NOMO-1 treated with DMSO at 0.1 percent for 48 hours (cell line): Measurements from ENCODE around the gene SELENOS.
"Not testable (repeated sequence)": the region's sequence is repeated elsewhere in the genome, so short reads cannot be mapped to it uniquely, and the experiment has no call there.

ENCODE experiments used
- DNase-seq: peaks from one replicate; lab custom pipeline; 2025; ENCODE audit not compliant: unreplicated experiment; lab: John Stamatoyannopoulos, UW

Gene SELENOS

DNA sequence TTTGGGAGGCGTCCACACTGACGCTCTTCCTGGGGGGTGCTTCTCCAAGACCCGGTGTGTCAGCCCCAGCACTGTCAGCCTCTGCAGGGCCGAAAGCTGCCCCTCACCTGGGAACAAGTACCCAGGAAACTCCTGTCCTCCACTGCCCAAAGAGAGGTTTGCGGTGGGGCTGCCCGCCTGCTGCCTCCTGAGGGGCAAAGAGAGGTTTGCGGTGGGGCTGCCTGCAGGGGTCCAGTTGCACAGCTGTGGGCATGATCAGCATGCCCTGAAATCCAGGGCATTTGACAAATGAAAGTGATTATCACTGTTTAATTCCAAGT is 32.8 kb upstream of the SELENOS start:
- DNase-seq: no peak

DNA sequence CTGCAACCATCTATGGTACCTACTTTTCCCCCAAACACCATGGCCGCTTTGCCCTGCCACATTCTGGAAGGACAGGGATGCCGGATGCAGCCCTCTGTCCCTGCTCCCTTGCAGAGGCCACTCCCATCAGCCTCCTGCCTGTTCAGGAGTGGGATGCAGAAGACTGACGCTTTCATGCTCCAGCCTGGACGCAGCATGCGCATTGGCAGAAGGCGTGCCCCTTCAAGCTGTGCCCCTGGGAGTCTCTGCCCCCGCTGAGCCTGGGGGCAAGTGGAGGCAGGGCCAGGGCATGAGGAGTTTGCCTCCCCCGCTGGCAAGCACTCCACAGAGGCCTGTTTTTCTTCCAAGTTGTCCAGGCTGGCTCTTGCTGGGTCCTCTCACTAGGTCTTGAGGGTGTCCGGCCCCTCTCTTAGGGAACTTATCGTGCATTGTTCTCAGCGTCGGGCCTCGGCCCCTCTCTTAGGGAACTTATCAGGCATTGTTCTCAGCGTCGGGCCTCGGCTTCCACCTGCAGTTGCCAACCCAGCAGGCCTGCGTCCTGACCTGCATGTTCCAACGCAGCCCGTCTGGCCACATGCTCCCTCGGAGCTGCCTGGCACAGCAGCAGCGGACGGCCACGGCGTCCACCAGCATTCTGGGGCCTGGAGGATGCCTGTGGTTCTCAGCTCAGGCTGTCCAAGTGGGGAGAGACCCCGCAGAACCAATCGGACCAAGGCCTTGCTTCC is 32.3 kb upstream of the SELENOS start:
- DNase-seq: no peak

DNA sequence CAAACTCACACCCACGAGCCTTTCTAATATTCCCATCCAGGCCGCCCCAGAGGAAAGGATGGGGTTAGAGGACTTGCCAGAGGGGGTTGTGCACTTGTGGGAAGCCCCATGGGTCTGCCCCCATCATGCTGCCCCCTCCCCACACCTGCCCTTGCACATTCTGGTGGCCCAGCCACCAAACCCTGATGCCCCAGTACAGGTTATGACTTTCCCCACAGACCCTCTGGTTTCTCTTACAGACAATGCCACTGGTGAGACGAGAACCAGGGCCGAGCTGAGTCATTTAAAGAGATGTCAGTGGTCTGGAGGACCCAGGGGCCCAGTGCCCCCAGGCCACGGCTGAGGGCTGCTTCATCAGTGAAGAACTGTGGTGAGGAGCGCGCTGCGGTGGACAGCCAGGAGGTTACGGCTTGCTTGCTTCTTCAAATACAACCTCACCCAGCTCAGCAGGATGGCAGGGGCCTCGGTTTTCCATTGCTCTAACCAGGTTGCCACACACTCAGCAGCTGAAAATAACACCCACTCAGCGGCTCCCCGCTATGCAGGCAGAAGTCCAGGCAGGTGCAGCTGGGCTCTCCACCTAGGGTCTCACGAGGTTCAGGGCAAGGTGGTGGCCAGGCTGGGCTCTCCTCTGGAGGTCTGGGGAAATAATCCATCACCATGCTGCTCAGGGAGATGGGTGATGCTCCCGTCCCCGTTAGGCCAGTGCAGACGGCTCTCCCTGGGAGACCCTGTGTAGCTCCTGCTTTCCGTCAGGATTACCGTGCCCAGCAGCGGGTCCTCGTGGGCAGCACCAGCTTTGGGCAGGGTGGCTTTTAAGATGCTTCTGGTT is 31.5 kb upstream of the SELENOS start:
- DNase-seq: no peak

DNA sequence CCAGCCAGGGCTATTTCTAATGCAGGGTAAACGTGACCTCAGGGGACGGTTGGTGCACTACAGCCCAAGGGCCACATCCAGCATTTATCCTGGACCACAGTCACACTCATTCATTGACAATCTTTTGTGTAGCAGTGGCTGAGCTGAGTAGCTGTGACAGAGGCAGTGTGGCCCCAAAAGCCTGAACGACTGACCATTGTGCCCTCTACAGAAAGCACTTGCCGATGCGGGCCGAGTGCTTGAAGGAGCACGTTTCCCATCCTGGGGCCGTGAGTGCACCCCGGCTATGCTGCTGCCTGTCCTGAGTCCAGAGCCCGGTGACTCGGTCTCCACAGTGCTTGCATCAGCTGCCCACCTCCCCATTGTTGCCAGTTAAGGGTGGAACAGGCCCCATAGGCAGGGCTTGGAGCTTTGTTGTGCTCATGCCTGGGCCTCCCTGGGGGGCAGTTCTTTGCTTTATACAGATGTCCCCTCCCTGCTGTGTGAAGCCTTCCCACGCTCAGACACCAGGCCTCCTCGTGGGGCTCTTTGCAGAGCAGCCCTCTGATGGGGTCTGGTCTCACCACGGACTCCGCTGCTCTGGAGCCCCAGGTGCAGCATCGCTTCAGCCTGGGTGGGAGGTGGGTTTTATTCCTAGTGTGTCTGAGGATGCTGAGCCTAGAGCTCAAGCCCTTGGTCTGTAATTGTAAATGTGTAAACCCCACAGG is 30.8 kb upstream of the SELENOS start:
- no peak for DNase-seq

DNA sequence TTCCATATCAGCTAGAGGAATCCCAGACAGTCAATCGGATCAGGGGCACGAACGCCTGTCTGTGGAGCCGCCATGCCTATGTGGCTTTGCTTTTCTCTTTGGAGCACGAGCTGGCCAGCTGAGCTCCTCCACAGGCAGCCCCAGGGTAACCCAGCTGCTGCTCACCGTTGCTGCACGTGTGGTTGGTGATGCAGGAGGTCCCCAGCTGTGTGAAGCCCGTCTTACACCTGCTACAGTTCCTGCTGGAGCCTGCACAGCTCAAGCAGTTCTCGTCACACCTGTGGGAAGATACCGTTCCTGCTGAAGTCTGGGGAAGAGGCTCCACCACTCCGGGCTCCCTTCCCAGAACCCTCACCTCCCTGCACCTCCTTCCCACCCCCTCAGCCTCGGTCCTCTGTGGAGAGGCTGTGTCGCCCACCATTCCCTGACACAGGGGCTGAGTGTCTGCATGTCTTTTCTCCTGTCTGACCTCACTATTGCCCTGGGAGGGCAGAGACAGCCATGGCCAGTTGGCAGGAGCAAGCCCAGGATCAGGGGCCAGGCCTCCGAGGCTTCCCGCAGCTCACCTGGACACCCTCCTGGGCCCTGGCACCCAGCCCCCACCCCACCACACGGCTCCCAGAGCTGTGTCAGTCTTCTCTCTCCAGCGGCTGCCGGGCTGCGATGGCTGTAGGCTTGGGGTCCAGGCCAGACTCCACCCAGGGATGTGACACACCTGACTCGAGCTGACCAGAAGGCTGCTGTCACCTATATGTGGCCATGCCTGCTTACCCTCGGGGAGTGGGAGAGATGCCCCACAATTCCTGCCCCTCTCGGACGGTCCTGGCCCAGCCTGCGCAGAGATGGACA is 30.0 kb upstream of the SELENOS start:
- no peak for DNase-seq

DNA sequence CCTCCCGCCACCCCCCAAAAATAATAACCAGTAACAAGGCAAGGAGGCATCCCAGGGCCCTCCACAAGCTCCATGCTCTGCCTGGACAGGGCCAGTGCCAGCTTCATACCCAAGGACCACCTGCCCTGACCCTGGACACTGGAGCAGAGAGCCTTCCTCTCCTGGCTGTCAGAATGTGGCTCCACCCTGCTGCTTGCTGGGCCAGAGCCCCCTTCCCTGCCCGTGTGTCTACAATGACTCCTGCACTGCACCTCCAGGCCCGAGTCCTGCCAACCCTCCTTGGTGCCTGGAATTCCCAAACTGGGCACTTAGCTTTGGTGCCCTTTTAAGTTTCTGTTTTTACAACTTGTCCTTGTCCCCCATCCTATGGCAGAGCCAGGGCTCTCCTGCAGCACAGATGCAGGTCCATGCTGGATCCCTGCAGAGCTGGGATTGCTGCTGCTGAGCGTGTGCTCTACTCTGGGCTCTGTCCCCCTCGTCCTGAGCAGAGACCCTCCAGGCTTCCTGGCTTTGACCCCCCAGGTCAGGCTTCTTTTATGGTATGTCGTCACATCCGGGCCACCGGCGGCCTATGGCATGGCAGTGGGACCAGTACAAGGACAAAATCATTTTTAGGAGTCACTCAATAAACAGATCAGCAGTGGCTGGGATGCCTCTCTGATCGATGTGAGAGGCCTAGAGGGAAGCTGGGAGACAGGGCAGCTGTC is 29.2 kb upstream of the SELENOS start:
- DNase-seq: no peak

DNA sequence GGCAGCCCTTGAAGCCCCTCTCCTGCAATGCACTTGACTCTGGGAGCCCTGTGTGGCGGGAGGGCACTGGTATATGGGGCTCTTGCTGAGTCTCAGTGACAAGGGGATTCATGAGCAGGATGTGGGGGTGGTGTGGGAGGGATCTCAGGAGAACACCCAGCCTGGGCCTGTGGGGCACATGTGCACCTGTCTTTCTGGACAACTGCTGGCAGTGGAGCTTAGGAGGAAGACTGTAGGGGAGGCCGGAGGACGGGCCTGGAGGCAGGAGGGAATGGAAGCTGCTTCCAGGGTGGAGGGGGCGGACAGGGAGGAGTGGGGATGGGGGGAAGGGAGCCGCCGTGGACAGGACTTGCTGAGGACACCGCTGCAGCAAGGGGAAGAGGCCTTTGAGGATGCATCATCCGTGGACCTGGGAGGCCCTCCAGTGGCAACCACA is 28.6 kb upstream of the SELENOS start:
- DNase-seq: no peak

DNA sequence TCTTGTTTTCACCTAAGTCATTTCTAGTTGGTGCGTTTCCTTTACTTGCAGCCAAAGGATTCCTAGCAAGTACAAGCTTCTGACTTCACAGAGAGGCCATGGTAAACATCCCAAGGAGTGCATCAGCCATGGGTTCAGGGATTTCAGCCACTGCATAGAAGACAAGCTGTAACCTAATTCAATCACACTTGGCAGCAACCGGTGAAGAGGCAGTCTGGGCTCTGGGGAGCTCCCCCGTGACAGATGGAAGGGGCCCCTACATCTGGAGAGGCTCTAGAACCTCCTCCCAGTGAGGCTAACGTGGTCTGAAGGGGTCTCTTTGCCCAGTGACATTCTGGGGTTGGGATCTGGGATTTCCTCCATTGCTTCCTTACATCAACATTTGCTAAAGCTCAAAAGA is 26.1 kb upstream of the SELENOS start:
- no peak for DNase-seq

DNA sequence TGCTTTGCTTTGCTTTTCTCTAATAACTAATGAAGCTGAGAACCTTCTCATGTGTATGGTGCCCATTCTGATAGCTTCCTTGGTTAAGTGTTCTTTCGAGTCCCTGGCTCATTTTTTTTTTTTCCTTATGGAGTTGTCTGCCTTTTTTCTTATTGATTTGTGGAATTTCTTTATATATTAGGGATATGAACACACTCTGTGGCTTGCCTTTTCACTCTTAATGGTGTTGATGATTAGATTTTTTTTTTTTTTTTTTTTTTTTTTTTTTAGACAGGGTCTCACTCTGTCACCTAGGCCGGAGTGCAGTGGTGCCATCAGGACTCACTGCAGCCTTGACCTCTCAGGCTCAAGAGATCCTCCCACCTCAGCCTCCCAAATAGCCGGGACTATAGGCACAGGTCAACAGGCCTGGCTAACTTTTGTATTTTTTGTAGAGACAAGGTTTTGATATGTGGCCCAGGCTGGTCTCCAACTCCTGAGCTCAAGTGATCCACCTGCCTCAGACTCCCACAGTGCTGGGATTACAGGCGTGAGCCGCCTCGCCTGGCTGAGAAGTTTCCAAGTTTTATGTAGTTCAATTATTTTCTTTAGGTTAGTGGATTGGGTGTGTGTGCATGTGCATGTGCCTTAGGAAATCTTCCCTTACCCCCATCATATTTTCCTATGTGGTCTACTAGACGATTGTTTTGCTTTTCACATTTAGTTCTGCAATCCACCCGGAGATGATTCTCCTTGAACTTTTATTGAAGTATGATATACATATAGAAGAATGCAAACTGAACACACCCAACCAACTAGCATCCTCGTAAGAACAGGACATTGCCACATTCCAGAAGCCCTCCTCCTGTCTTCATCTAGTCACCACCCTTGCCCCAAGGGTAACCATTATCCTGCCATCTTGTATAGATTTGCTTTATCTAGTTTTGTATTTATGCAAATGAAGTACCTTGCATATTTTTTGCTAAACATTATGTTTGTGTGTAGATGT is 19.4 kb upstream of the SELENOS start:
- DNase-seq: no peak

DNA sequence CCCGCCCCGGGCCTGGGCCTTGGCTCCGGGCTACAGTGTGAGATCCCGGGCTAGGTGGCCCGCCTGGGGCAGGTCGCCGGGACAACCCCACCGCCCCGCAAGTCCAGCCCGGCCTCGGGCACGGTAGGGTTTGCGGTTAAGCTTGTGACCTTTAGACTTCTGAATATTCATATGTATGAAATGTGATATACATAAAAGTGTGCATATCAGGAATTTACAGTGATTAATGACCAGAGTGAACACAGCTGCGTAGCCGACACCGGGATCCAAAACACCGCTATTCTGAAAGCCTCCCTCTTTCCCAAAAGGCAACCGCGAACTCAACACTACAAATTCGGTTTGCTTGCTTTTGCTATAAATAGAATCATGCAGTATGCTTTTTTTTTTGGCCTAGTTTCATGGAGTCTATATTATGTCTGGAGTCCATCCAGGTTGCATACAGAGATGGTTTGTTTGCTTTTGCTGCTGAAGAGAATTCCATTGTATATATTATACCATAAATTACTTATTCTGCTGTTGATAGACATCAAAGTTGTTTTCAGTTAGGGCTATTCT is 18.4 kb upstream of the SELENOS start:
- no peak for DNase-seq

DNA sequence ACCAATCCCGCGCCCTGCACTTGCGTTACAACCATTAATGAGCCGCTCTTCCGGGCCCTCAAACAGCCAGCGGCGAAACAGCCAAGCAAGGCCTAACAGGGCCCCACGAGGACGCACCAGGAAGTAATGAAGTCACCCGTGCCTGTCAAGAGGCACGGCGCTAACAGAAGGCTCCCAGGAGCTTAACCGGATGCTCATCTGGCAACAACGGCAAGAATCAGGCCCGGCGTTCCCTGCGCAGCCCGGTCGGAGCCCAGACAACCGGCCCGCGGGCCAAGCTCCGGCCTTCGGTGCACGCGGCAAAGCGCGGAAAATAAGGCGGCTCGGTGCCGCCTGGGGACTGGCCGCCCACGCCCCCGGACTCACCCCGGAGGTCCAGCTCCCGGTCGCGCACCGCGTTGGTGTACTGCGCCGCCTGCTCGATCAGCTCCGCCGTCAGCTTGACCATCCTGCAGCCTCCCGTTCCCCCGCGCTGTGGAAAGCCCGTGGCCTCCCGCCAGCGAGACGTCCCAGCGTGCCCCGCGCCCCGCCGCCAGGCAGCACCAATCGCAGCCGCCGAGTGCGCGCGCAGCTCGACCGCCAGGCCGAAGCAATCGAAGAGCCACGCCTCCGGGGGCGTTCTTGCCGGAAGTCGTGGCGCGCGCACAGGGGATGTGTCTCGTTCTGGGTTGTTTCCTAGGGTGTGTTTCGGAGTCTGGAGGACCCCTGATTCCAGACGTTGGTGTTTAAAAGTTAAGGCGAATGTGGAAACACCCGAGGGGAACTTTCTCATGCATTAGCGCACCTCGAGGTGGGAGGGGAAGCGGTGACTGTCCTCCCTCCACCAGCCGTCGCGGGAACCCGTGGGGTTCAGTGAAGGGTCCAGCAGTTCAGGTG is 17.7 kb upstream of the SELENOS start, which contains the start of gene SNRPA1:
SNRPA1 (minus strand) TSS at position 518 of the 876 bp plus-strand sequence; CDS start at position 448, 70 bp downstream.
- DNase-seq: peak; percentile 89

DNA sequence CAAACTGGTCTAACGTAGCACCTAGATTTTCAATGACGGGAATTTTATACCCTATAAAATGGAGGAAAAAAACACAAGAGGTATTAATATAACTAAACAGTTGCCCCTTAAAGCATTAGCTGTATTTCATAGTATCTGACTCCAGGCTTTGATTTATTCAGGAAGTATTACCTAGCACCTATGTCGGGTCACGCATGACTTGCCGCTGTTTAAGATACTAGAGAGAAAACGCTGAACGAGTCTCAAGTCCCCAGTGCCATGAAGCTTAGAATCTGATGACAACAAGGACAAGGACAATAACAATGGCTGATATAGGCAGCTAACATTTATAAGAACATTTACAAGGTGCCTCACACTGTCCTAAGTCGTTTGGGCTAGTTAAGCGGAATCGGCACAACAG is 15.8 kb upstream of the SELENOS start:
- no peak for DNase-seq

DNA sequence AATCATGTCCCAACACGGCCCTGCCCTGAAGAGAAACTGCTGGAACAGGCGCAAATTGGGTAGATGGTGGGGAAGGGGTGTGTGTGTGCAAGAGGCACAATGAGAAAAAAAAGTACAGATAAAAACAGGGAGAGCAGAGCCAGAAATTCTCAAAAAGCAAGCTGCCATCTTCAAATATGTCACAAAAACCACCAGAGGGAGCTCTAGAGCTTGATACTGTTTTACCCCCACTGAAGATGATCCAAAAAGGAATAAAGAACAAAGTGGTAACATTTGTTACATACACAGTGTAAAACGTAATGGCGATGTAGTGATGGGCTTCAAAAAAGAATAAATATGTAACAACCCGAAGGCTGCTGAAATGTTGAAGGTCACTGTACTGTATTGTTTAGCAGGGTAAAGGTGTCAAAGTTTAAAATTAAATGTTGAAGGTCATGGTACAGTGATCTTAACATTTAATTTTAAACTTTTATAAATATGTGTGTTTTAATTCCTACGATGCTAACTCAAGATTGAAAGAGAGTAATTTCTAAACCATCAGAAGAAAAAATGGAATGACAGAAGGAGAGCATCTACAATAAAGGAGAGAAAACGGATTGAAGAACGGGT is 11.7 kb upstream of the SELENOS start:
- peak; percentile 54 for DNase-seq

DNA sequence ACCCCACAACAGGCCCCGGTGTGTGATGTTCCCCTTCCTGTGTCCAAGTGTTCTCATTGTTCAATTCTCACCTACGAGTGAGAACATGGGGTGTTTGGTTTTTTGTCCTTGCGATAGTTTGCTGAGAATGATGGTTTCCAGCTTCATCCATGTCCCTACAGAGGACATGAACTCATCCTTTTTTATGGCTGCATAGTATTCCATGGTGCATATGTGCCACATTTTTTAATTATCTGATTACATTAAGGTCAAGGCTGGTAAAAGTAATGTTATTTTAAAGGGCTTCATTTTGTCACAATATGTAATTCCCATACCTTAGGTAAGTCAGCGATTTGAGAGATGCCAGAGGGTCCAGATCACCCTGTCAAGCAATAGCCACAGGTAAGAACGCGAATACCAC is 10.1 kb upstream of the SELENOS start:
- not testable (repeated sequence) for DNase-seq

DNA sequence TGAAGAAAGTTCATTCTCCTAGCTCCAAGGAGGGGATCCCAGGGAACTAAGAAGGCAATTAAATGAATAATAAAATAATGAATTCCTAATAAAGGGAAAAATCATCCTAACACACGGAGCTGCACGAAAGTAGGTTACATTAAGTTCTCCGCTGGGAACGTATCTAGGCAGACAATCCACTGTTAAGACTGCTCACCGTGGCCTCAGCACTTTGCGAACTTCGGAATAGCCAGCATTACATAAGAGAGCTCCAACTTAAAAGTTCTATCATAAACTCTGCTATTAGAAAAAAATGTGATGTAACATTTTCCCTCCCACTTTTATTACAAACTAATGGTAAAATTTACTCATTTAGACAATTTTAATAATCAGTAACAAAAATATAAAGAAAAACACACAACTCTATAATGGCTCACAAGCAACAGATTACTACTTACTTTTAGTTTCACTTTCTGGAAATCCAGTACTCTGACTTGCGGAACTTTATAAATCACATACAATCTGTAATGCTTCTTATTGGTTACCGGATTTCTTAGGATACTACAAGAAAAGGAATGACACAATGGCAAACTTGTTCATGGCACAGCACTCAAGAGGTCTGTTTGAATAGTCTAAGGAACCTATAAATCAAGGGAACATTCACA is 9.3 kb upstream of the SELENOS start:
- no peak for DNase-seq

DNA sequence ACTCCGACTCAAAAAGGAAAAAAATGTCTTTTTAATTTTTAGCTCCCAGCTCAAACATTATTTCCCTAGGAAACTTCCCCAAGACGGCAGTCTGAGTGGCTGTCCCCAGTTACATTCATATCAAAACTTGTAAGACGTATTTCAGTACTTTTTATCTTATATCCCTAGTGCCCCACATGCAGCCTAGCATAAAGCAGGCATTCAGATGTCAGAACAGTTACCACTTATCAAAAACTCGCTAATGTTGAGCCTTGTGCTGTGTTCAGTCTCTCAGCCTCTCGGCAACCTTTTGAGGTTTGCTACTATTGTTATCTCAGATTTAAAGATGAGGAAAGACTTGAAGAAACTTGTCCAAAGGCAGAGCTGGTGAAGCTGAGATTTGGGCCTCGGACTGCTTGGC is 6.6 kb upstream of the SELENOS start:
- no peak for DNase-seq

DNA sequence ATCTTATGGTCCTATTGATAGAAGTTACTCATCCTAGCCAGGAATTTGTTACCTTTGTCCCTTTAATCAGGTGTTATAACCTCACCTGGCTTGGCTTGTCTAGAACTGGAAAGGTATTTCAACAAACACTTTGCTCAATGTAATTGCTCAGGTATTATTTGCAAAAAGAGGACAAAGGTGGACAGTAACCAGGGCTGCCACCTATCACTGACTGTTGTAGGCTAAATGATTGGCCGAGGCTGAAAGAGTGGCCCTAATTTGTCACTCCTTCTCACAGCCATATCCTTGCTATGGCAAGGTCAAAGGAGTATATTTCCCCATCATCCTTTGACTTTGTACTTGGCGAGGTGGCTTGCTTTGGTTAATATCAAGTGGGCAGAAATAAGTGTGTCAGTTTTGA is 2.7 kb upstream of the SELENOS start:
- DNase-seq: no peak
